SK-N-SH (cell line): ENCODE measurements around the gene IKZF5. TPM values are rescaled to one million over a fixed set of nuclear protein-coding genes. Genes with fewer than 3 reads are reported as not detected.

Source experiments
- CTCF ChIA-PET: fragments of 300-600, 350-600 bp; formaldehyde crosslinking; extraction: SDS; loops from one replicate; lab custom pipeline; 2021; lab: Yijun Ruan, JAX
- POLR2A ChIA-PET: fragments of 350-600 bp; sonication (Branson Sonifier 250); formaldehyde crosslinking; extraction: SDS; loops from one replicate; lab custom pipeline; 2020; ENCODE audit warnings: antibody characterized with exemption, inconsistent platforms; lab: Yijun Ruan, JAX
- DNase-seq: peaks from one replicate; pipeline ENCODE4 v3.0.0; 2012
- H2AFZ ChIP-seq: fragments of 200-600 bp; sonication (generic); 2 replicates; pipeline ENCODE4 v1.8.1; 2016; ENCODE audit warnings: antibody characterized with exemption, mild to moderate bottlenecking, low read depth
- H3F3A ChIP-seq: fragments of 200-600 bp; sonication (generic); replicated peaks from 2 replicates; pipeline ENCODE3; 2016; ENCODE audit warnings: antibody characterized with exemption, mild to moderate bottlenecking; ENCODE audit not compliant: insufficient read depth
- H3K27ac ChIP-seq, 2 experiments: fragments of 200-500 bp in 1 of 2; fragments of 200-600 bp in 1 of 2; sonication (Bioruptor generic) in 1 of 2; sonication (generic), shearing (Covaris generic) in 1 of 2; 2 replicates each; pipeline versions ENCODE4 v1.5.1 to v1.6.1; 2014 to 2016; ENCODE audit warnings: low read depth in 2 of 2, inconsistent platforms in 1 of 2, low read length in 1 of 2, mild to moderate bottlenecking in 1 of 2, mixed read lengths in 1 of 2
- H3K27me3 ChIP-seq: fragments of 200-600 bp; sonication (generic), shearing (Covaris generic); 2 replicates; pipeline ENCODE4 v1.6.1; 2016; ENCODE audit warnings: mixed run types; ENCODE audit not compliant: insufficient read depth
- H3K36me3 ChIP-seq, 2 experiments: fragments of 200-500 bp in 1 of 2; fragments of 200-600 bp in 1 of 2; sonication (Bioruptor generic) in 1 of 2; sonication (generic) in 1 of 2; replicated peaks in 1 of 2; 2 replicates each; pipeline versions ENCODE3 to v1.5.1; 2014 to 2016; ENCODE audit warnings: low read length in 1 of 2, mild to moderate bottlenecking in 1 of 2; ENCODE audit not compliant: insufficient read depth in 2 of 2, control insufficient read depth in 1 of 2
- H3K4me1 ChIP-seq, 2 experiments: fragments of 200-500 bp in 1 of 2; fragments of 200-600 bp in 1 of 2; sonication (Bioruptor generic) in 1 of 2; sonication (generic), shearing (Covaris generic) in 1 of 2; 2 replicates each; pipeline versions ENCODE4 v1.5.1 to v1.6.1; 2014 to 2016; ENCODE audit warnings: low read depth in 1 of 2, low read length in 1 of 2, mixed run types in 1 of 2; ENCODE audit not compliant: insufficient read depth in 2 of 2, control insufficient read depth in 1 of 2
- H3K4me2 ChIP-seq: fragments of 200-600 bp; sonication (generic), shearing (Covaris generic); 2 replicates; pipeline ENCODE4 v1.6.1; 2017; ENCODE audit warnings: mixed run types
- H3K4me3 ChIP-seq, 2 experiments: fragments of 200-500 bp in 1 of 2; fragments of 200-600 bp in 1 of 2; sonication (Bioruptor generic) in 1 of 2; sonication (generic), shearing (Covaris generic) in 1 of 2; 2 replicates each; pipeline versions ENCODE4 v1.5.1 to v1.8.1; 2014 to 2016; ENCODE audit warnings: low read depth in 2 of 2, inconsistent platforms in 1 of 2, low read length in 1 of 2, mild to moderate bottlenecking in 1 of 2, mixed read lengths in 1 of 2, moderate library complexity in 1 of 2
- H3K79me2 ChIP-seq: fragments of 200-600 bp; sonication (generic); 2 replicates; pipeline ENCODE4 v1.8.1; 2017; ENCODE audit warnings: mild to moderate bottlenecking; ENCODE audit not compliant: insufficient read depth
- H3K9ac ChIP-seq: fragments of 200-600 bp; sonication (generic); 2 replicates; pipeline ENCODE4 v1.6.1; 2017; ENCODE audit warnings: mixed run types
- H3K9me2 ChIP-seq: fragments of 200-600 bp; sonication (generic); 2 replicates; pipeline ENCODE4 v1.6.1; 2017; ENCODE audit warnings: mixed run types
- H3K9me3 ChIP-seq: fragments of 200-600 bp; sonication (generic); 2 replicates; pipeline ENCODE4 v1.6.1; 2017; ENCODE audit warnings: mixed run types, mild to moderate bottlenecking, moderate library complexity
- H4K20me1 ChIP-seq: fragments of 200-600 bp; sonication (generic); 2 replicates; pipeline ENCODE4 v1.6.1; 2017; ENCODE audit warnings: mild to moderate bottlenecking, mixed run types; ENCODE audit not compliant: insufficient read depth
- CHD2 ChIP-seq: fragments of 150-350 bp; IDR thresholded peaks from 2 replicates; pipeline ENCODE4 v1.6.1; 2018; ENCODE audit warnings: low read length; ENCODE audit not compliant: partially characterized antibody
- ELF1 ChIP-seq: IDR thresholded peaks from 2 replicates; pipeline ENCODE4 v1.4.0; 2012
- EP300 ChIP-seq, 2 experiments: IDR thresholded peaks; 2 replicates each; pipeline versions ENCODE4 v1.4.0 to v1.6.1; 2012; ENCODE audit warnings: borderline replicate concordance in 1 of 2, low read depth in 1 of 2, low read length in 1 of 2
- EZH2phosphoT487 ChIP-seq: fragments of 200-600 bp; sonication (generic); IDR thresholded peaks from 2 replicates; pipeline ENCODE4 v1.6.1; 2017; ENCODE audit warnings: low read depth, mixed run types, mild to moderate bottlenecking, antibody characterized with exemption, moderate library complexity, borderline replicate concordance
- FOXJ3 ChIP-seq: sonication (generic); formaldehyde crosslinking; IDR thresholded peaks from 2 replicates; pipeline ENCODE4 v1.5.1; 2020; ENCODE audit warnings: mild to moderate bottlenecking, missing genetic modification reagents
- GATA2 ChIP-seq: sonication (generic); formaldehyde crosslinking; IDR thresholded peaks from 2 replicates; pipeline ENCODE4 v1.5.0; 2020; ENCODE audit warnings: mild to moderate bottlenecking, missing genetic modification reagents
- IRF3 ChIP-seq: fragments of 150-350 bp; IDR thresholded peaks from 2 replicates; pipeline ENCODE4 v1.6.1; 2016; ENCODE audit warnings: mild to moderate bottlenecking, low read depth, low read length
- MAX ChIP-seq: IDR thresholded peaks from 2 replicates; pipeline ENCODE4 v1.4.0; 2012; ENCODE audit warnings: low read depth
- MEF2A ChIP-seq: IDR thresholded peaks from 2 replicates; pipeline ENCODE4 v1.4.0; 2012; ENCODE audit warnings: low read depth, borderline replicate concordance
- MXI1 ChIP-seq: IDR thresholded peaks from 2 replicates; pipeline ENCODE4 v1.6.1; 2012; ENCODE audit warnings: mild to moderate bottlenecking, low read depth, low read length, improper control_type of control experiment
- NFIC ChIP-seq: IDR thresholded peaks from 2 replicates; pipeline ENCODE4 v1.4.0; 2012; ENCODE audit warnings: borderline replicate concordance
- PBX3 ChIP-seq: IDR thresholded peaks from 2 replicates; pipeline ENCODE4; 2012
- POLR2AphosphoS5 ChIP-seq: IDR thresholded peaks from 2 replicates; pipeline ENCODE4 v1.6.1; 2012; ENCODE audit warnings: low read depth, low read length
- SIN3A ChIP-seq: IDR thresholded peaks from 2 replicates; pipeline ENCODE4 v1.6.1; 2012; ENCODE audit warnings: low read depth, mild to moderate bottlenecking, low read length, moderate library complexity, borderline replicate concordance
- TAF1 ChIP-seq: IDR thresholded peaks from 2 replicates; pipeline ENCODE4 v1.6.1; 2012; ENCODE audit warnings: low read depth, mild to moderate bottlenecking, low read length, moderate library complexity, borderline replicate concordance
- TCF12 ChIP-seq: IDR thresholded peaks from 2 replicates; pipeline ENCODE4 v1.4.0; 2012
- YY1 ChIP-seq: IDR thresholded peaks from 2 replicates; pipeline ENCODE4 v1.4.0; 2012; ENCODE audit warnings: low read depth, mild to moderate bottlenecking
- ZBTB33 ChIP-seq: IDR thresholded peaks from 2 replicates; pipeline ENCODE4 v1.4.0; 2012; ENCODE audit warnings: low read depth, borderline replicate concordance
- WGBS: methylation state at CpG from one replicate; pipeline ENCODE4 v1.1.6; 2017; ENCODE audit warnings: low lambda C conversion rate; 5-methylcytosine and 5-hydroxymethylcytosine counted together
- polyA plus RNA-seq, 3 experiments: library from polyadenylated mRNA; depleted of rRNA; stranded (reverse); fragments of >200 nt; gene quantifications; 2 replicates each; pipeline ENCODE4 v1.2.3, GENCODE V29; 2012

The IKZF5 gene
- polyA plus RNA-seq (2012; rRNA removed): 2.9 and 4.3 TPM in 2 replicates
- 3.4 and 3.7 TPM in 2 replicates for polyA plus RNA-seq (2012; cell fraction: cytosol; rRNA removed)
- 4.7 and 8.7 TPM in 2 replicates for polyA plus RNA-seq (2012; cell fraction: nucleus; rRNA removed)

- Histone ChIP-seq H3K27ac (peak within 1 kb of the TSS; percentile 66 to 79; a peak in 3 of 4 replicates), H3K9ac (peak within 1 kb of the TSS; percentile 91), H4K20me1 (peaks cover 4% of the 10 kb centered on the region; the same call in 1 of the 2 replicates), H3K9me2 (no peaks in the 10 kb centered on the region), H3K9me3 (no peaks in the 10 kb centered on the region), H3K4me3 (peak within 1 kb of the TSS; percentile 93 to 99), H3K36me3 (no peaks in the 10 kb centered on the region), H2AFZ (peak within 1 kb of the TSS; percentile 97), H3K27me3 (no peaks in the 10 kb centered on the region), H3F3A (no peaks in the 10 kb centered on the region), H3K4me1 (peaks cover 0 to 8% of the 10 kb centered on the region in 2 experiments; a peak in 2 of 4 replicates), H3K79me2 (peaks cover 50% of the 10 kb centered on the region), H3K4me2 (peak within 1 kb of the TSS; percentile 94)
- ChIA-PET CTCF (interaction anchor here (1.0 to 1.9 kb wide), 5 partner anchors 9 to 35 kb away, joined by 3 to 9 read pairs (median 5); no protein-coding TSS in a partner anchor), POLR2A (interaction anchor here (1.3 kb wide), 1 partner anchor 28 kb away, joined by 3 read pairs; the partner anchor contains the start of gene PSTK)
- peak; percentile 99 for TF ChIP-seq ZBTB33
- no peak for TF ChIP-seq NFIC
- peak; percentile 99 for TF ChIP-seq SIN3A
- TF ChIP-seq EZH2phosphoT487: no peak
- TF ChIP-seq GATA2 (CRISPR knock-in tag): no peak
- TF ChIP-seq EP300 (IDR thresholded peaks at IDR 0.05; ENCODE audit: borderline replicate concordance in 1 of 2, low read depth in 1 of 2, low read length in 1 of 2): no peak
- peak; percentile 95 for TF ChIP-seq POLR2AphosphoS5
- TF ChIP-seq MXI1: peak; percentile 45; the same call in 1 of the 2 replicates
- peak; percentile 65 for TF ChIP-seq FOXJ3 (CRISPR knock-in tag)
- TF ChIP-seq IRF3: no peak
- TF ChIP-seq ELF1: peak; percentile 56; the same call in 1 of the 2 replicates
- peak; percentile 99 for TF ChIP-seq CHD2
- peak; percentile 25; the same call in 1 of the 2 replicates for TF ChIP-seq MAX
- peak; percentile 12; the same call in 1 of the 2 replicates for TF ChIP-seq PBX3
- TF ChIP-seq YY1: peak; percentile 95
- TF ChIP-seq MEF2A: no peak
- TF ChIP-seq TCF12: peak; percentile 32; the same call in 1 of the 2 replicates
- TF ChIP-seq TAF1: peak; percentile 83
- WGBS: 0% methylated on average over 12 of the region's 68 CpGs
- peak; percentile 99 for DNase-seq
Observed at GRCh38 chr10:123008355-123009104, at the start of gene IKZF5, which contains the start of gene ACADSB. Gene IKZF5, minus strand, starts transcription at chr10:123008795. Its CDS starts 10,170 bp downstream, at chr10:122998625. Gene ACADSB, plus strand, starts transcription at chr10:123009006. Its CDS starts 24 bp downstream, at chr10:123009030.
